ENCODE data around the gene HSPG2.

The HSPG2 gene

DNA sequence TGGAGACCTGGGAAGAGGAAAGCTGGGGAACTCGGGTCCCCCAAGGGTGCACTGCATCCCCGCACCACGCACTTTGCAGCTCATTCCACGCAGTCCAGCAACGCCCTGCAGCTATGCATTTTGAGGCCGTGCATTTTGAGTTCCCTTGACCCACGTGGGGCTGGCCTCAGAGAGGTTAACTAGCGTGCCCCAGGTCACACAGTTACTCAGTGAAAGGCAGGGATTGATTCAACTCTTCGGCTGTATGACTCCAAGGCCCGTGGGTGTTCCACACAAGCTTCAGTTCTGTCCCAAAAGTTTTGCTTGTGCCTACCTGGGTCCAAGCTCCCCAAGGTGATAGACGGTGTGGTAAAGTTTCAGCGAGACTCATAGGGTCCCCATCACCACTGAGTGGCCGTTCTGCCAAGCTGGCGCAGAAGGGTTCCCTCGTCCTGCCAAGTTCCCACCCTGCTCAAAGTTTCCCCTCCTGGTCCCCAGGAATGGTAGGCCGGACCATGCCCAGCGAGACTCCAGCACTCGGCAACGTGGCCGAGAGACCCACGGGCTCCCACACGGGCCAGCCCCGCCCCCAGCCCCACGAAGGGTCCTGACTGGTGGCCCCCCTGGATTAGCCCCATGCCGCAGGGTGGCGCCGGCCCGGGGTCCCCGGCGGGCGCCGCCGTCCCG lies 611 bp downstream of the HSPG2 start:
- Histone ChIP-seq H3K4me3 (ENCODE audit: low read depth, low read length) (peak overlapping the region; percentile 69), H3K36me3 (replicated peaks) (no peaks in the 10 kb centered on the region)
- in situ Hi-C loops (cut with HindIII; ENCODE audit: low pct_ligation_motif_present, low sequenced_read_pairs) = no loop called here

DNA sequence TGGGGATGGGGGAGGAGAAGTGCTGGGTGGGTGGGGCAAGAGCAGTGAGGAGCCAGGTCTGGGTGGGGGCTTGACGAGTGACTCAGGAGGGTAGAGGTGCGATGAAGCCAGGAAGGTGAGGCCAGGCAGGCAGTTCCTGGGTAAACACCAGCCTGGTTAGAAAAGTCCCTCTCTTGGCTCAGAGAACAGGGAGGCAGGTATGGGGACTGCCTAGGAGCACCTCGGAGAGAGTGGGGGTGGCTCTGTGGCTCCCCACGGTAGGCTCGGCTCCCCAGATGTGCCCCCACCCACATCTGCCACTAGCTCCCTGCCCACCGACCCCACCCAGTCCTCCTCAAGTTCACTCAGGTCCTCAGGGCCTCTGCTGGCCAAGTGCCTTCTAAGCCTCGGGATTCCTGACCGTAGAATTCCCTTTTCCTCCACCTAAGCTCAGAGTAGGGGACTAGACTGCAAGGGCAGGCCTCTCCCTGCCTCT lies 1.2 kb downstream of the HSPG2 start:
- TF ChIP-seq, protein P1, sequence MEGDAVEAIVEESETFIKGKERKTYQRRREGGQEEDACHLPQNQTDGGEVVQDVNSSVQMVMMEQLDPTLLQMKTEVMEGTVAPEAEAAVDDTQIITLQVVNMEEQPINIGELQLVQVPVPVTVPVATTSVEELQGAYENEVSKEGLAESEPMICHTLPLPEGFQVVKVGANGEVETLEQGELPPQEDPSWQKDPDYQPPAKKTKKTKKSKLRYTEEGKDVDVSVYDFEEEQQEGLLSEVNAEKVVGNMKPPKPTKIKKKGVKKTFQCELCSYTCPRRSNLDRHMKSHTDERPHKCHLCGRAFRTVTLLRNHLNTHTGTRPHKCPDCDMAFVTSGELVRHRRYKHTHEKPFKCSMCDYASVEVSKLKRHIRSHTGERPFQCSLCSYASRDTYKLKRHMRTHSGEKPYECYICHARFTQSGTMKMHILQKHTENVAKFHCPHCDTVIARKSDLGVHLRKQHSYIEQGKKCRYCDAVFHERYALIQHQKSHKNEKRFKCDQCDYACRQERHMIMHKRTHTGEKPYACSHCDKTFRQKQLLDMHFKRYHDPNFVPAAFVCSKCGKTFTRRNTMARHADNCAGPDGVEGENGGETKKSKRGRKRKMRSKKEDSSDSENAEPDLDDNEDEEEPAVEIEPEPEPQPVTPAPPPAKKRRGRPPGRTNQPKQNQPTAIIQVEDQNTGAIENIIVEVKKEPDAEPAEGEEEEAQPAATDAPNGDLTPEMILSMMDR (IDR thresholded peaks at IDR 0.05; ENCODE audit: low read depth, low read length, missing control alignments) = no peak
- H3K27ac ChIP-seq = peak overlapping the region; percentile 70
- in situ Hi-C loops (cut with HindIII; ENCODE audit: low pct_ligation_motif_present, low sequenced_read_pairs) = no loop called here
- DNase-seq = no peak
- no peaks in the 10 kb centered on the region for H3K27me3 ChIP-seq (replicated peaks)
- H3K4me3 ChIP-seq (ENCODE audit: low read depth, low read length) = peak overlapping the region; percentile 69
- no peaks in the 10 kb centered on the region for H3K36me3 ChIP-seq (replicated peaks)

More for the DNA sequence above, 611 bp downstream of the HSPG2 start:
- DNase-seq = no peak
- H3K27me3 ChIP-seq (replicated peaks) = no peaks in the 10 kb centered on the region
- TF ChIP-seq, protein P1 (IDR thresholded peaks at IDR 0.05; ENCODE audit: low read depth, low read length, missing control alignments) = no peak
- H3K27ac ChIP-seq = peak overlapping the region; percentile 70

DNA sequence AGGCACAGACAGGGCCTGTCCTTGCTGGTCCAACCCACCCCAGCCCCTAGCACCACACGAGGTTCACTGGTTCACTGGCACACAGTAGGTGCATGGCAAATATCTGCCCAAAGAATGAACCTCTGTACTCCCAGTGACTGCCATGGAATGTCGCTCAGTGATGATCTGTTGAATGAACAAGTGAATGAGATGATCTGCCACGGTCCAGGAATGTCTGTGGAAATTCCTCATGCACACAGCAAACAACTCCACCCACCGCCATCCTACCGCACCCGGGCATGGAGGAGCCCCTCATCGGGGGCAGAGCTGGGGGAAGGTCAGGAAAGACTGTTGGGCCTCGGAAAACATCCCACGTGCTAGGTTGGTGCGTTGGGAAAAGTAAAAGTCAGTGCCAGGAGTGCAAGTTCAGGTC lies 1.7 kb downstream of the HSPG2 start:
- in situ Hi-C loops (cut with HindIII; ENCODE audit: low pct_ligation_motif_present, low sequenced_read_pairs) = no loop called here
- H3K27ac ChIP-seq = peak overlapping the region; percentile 23
- no peaks in the 10 kb centered on the region for H3K36me3 ChIP-seq (replicated peaks)
- TF ChIP-seq, protein P1 (IDR thresholded peaks at IDR 0.05; ENCODE audit: low read depth, low read length, missing control alignments) = no peak
- peak overlapping the region; percentile 69 for H3K4me3 ChIP-seq (ENCODE audit: low read depth, low read length)
- H3K27me3 ChIP-seq (replicated peaks) = no peaks in the 10 kb centered on the region
- DNase-seq = peak; percentile 34

DNA sequence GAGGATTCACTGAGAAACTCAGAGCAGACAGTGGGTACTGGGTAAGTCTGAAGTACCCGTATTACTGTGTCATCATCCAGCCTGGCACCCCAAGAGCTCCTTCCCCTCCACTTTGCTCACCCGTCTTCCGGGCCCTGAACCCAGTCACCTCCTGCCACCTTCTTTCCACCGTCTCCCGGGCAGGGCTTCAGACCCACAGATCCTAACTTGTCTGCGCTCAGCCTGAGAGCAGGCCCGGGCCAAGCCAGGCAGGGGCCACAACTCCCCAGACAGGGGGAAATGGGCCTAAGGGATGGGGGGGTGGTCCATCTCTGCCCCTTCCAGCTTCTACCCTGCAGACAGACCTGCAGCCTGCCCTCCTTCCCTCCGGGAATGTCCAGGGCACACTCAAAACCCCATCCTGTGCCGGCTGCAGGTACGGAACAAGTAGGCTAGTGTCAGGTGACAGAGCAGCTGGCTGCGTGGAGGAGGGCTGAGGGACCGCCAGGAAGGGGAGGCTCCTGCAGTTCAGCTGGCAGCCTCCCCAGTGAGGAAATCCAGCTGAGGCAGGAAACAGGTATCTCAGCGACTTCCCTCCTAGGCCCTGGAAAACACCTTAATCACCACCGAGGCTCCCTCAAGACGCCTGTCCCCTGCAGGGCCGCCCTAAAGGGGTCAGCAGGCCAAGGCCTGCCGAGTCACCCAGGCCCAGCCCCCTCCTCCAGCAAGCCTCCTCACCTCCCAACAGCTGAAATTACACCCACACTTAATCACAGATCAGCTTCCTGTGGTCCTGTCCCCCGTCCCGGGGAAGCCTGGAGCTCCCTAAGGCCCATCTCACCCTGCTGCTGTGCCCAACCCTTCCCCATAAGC lies 3.5 kb downstream of the HSPG2 start:
- Histone ChIP-seq H3K4me3 (ENCODE audit: low read depth, low read length) (peak overlapping the region; percentile 5), H3K27ac (no peak overlapping the region), H3K27me3 (replicated peaks) (no peaks in the 10 kb centered on the region), H3K36me3 (replicated peaks) (no peaks in the 10 kb centered on the region)
- DNase-seq = no peak
- TF ChIP-seq, protein P1 (IDR thresholded peaks at IDR 0.05; ENCODE audit: low read depth, low read length, missing control alignments) = no peak
- in situ Hi-C loops (cut with HindIII; ENCODE audit: low pct_ligation_motif_present, low sequenced_read_pairs) = no loop called here

DNA sequence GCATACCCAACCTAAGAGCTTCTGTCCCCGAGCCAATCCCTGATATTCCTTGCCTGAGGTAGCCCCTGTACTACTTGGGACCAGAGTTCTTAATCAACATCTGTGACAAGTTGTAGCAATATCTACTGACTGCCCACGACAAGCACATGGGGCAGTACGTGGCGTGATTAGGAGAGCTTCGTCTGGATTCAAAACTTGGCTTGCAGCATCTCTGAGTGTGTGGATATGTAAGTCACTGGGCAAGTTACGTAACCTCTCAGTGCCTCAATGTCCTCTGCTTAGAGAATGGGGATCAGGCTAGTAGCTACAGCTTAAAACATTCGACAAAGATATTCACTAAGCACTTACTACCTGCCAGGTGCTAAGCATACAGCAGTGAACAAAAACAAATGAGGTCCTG lies 5.0 kb downstream of the HSPG2 start:
- Histone ChIP-seq H3K4me3 (ENCODE audit: low read depth, low read length) (no peak overlapping the region), H3K27me3 (replicated peaks) (no peaks in the 10 kb centered on the region), H3K36me3 (replicated peaks) (peaks cover 4% of the 10 kb centered on the region), H3K27ac (peak overlapping the region; percentile 71)
- TF ChIP-seq, protein P1 (IDR thresholded peaks at IDR 0.05; ENCODE audit: low read depth, low read length, missing control alignments) = no peak
- DNase-seq = peak; percentile 37
- in situ Hi-C loops (cut with HindIII; ENCODE audit: low pct_ligation_motif_present, low sequenced_read_pairs) = no loop called here
